Heart left ventricle (tissue), 13 donors: ENCODE results near the gene FGD4.

Source experiments
- CTCF ChIP-seq, 12 donors: fragments of 200-600 bp; sonication (generic) in 4 of 12; IDR thresholded peaks; one replicate each; pipeline versions ENCODE4 v1.5.0 to v1.8.0; 2018 to 2022; ENCODE audit warnings: antibody characterized with exemption in 12 of 12, mild to moderate bottlenecking in 5 of 12
- POLR2A ChIP-seq, 2 donors: fragments of 450-650 bp; IDR thresholded peaks; one replicate each; pipeline ENCODE4 v1.6.1; 2017; ENCODE audit warnings: antibody characterized with exemption in 2 of 2, mild to moderate bottlenecking in 2 of 2, moderate library complexity in 2 of 2
- donor health status: ischemic (EF 13 %, LVEDD 7.1; RV severe dilation, severe dysfunction).
- donor health status: DM: no; HTN: yes; CAD: no.
- donor health status: DM: no; HTN: no; CAD: no.
- donor health status: ischemic (EF 25% LVEDD 6.9; RV normal size, moderate dysfunction).
- donor health status: ischemic (EF 25% LVEDD 5.7; RV mildly dilated, moderate dysfunction).
- donor health status: ischemic (EF 35%, LVEDD 5.7; RV mildly dilated, moderate dysfunction).
- donor health status: nonischemic (EF 11% LVEDD 7.7; RV severe dilation, severe dysfunction).
- donor health status: DM: yes; HTN: yes; CAD: no.
- donor health status: PGD.
- donor health status: ischemic (EF 29% LVEDD 5.4; RV normal size, mild dysfunction).
- donor health status: nonischemic (EF 23%, LVEDD 6.1; RV moderate dilation, normal function).

DNA sequence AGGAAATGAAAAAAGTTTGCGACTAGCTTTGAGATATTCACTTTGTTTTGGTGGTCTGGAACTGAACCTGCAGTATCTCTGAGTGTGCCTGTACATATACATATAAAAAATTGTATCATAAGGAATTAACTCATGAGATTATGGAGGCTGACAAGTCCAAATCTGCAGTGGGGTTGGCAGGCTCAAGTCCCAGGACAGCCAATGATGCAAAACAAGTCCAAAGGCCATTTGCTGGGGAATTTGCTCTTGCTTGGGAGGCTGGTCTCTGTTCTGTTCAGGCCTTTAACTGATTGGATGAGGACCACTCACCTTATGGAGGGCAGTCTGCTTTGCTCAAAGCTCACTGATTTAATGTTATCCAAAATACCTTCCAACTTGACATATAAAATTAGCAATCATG lies 66.8 kb downstream of the FGD4 start:
- no peak for TF ChIP-seq CTCF (IDR thresholded peaks at IDR 0.05)
- no peak for TF ChIP-seq POLR2A (IDR thresholded peaks at IDR 0.05)
